H1 (cell line): ENCODE data around the gene UPK1B. TPM values are rescaled to one million over a fixed set of nuclear protein-coding genes. Genes with fewer than 3 reads are reported as not detected.

Experiments used
- CTCF ChIA-PET: fragments of 300-600 bp; sonication (Branson Sonifier 250); formaldehyde crosslinking; loops from one replicate; lab custom pipeline; 2021; ENCODE audit not compliant: partially characterized antibody; lab: Charles Lee
- POLR2A ChIA-PET: fragments of 300-600 bp; sonication (Branson Sonifier 250); formaldehyde crosslinking; loops from one replicate; lab custom pipeline; 2021; ENCODE audit warnings: inconsistent platforms; ENCODE audit not compliant: partially characterized antibody; lab: Charles Lee
- DNase-seq, 2 experiments: peaks; one replicate each; pipeline versions ENCODE4 v3.0.0 to v3.0.0-alpha.2; 2010 to 2022; ENCODE audit warnings: low spot score in 2 of 2, low read depth in 1 of 2, mixed read lengths in 1 of 2
- FAIRE-seq: peaks from 2 replicates; lab custom pipeline; 2011; peaks lifted over from hg19 to GRCh38; lab: Jason Lieb, UNC
- H2AFZ ChIP-seq: 2 replicates; pipeline ENCODE4 v1.8.1; 2012; ENCODE audit warnings: low read length, inconsistent platforms
- H2AK5ac ChIP-seq: 2 replicates; pipeline ENCODE4 v1.6.1; 2013; ENCODE audit warnings: low read depth, low read length
- H2BK120ac ChIP-seq: replicated peaks from 2 replicates; pipeline ENCODE3; 2013; ENCODE audit warnings: low read depth, low read length, inconsistent platforms
- H2BK12ac ChIP-seq: 2 replicates; pipeline ENCODE4 v1.6.1; 2013; ENCODE audit warnings: low read depth, low read length
- H2BK15ac ChIP-seq: 2 replicates; pipeline ENCODE4 v1.6.1; 2013; ENCODE audit warnings: low read length
- H2BK20ac ChIP-seq: 2 replicates; pipeline ENCODE4 v1.6.1; 2013; ENCODE audit warnings: low read length
- H2BK5ac ChIP-seq: 2 replicates; pipeline ENCODE4 v1.6.1; 2013; ENCODE audit warnings: low read depth, low read length
- H3K14ac ChIP-seq: 2 replicates; pipeline ENCODE4 v1.6.1; 2013; ENCODE audit warnings: inconsistent platforms; ENCODE audit not compliant: insufficient read length
- H3K18ac ChIP-seq: 2 replicates; pipeline ENCODE4 v1.6.1; 2013; ENCODE audit warnings: low read length; ENCODE audit errors: extremely low read depth
- H3K23ac ChIP-seq: 2 replicates; pipeline ENCODE4 v1.6.1; 2013; ENCODE audit warnings: inconsistent platforms; ENCODE audit not compliant: insufficient read length
- H3K23me2 ChIP-seq: 2 replicates; pipeline ENCODE4 v1.6.1; 2013; ENCODE audit warnings: low read depth, low read length
- H3K27ac ChIP-seq: 2 replicates; pipeline ENCODE4 v1.6.1; 2011; ENCODE audit warnings: low read depth, low read length, inconsistent platforms
- H3K27me3 ChIP-seq, 4 experiments: replicated peaks in 1 of 4; 1 replicate in 1 of 4; 2 replicates in 3 of 4; pipeline versions ENCODE4 v1.6.1 to v1.8.1; 2011 to 2013; ENCODE audit warnings: low read length in 3 of 4, mild to moderate bottlenecking in 3 of 4, inconsistent platforms in 2 of 4, mixed read lengths in 2 of 4, moderate library complexity in 1 of 4; ENCODE audit not compliant: control insufficient read depth in 3 of 4, insufficient read depth in 3 of 4; ENCODE audit errors: extremely low read depth in 1 of 4
- H3K36me3 ChIP-seq, 4 experiments: 2 replicates each; pipeline versions ENCODE4 v1.6.1 to v1.8.1; 2011 to 2013; ENCODE audit warnings: mild to moderate bottlenecking in 4 of 4, low read length in 3 of 4, moderate library complexity in 2 of 4, control low read depth in 1 of 4, inconsistent platforms in 1 of 4; ENCODE audit not compliant: insufficient read depth in 4 of 4, control insufficient read depth in 2 of 4
- H3K4ac ChIP-seq: replicated peaks from 2 replicates; pipeline ENCODE3; 2013; ENCODE audit warnings: low read length, low read depth, mixed read lengths, inconsistent platforms; ENCODE audit not compliant: insufficient read length
- H3K4me1 ChIP-seq, 4 experiments: replicated peaks in 1 of 4; 1 replicate in 1 of 4; 2 replicates in 3 of 4; pipeline versions ENCODE4 v1.6.1 to v1.8.1; 2011 to 2013; ENCODE audit warnings: low read length in 3 of 4, inconsistent platforms in 2 of 4, mixed read lengths in 1 of 4; ENCODE audit not compliant: insufficient read depth in 4 of 4, control insufficient read depth in 3 of 4
- H3K4me2 ChIP-seq, 2 experiments: 2 replicates each; pipeline versions ENCODE4 v1.6.1 to v1.8.1; 2011 to 2013; ENCODE audit warnings: low read depth in 2 of 2, low read length in 2 of 2, control low read depth in 1 of 2, inconsistent platforms in 1 of 2, mild to moderate bottlenecking in 1 of 2; ENCODE audit not compliant: insufficient read depth in 1 of 2
- H3K4me3 ChIP-seq, 4 experiments: fragments of 200-600, 300-600 bp in 1 of 4; sonication (generic), shearing (Covaris generic), sonication (Bioruptor Twin) in 1 of 4; 2 replicates each; pipeline versions ENCODE4 v1.5.1 to v1.8.1; 2011 to 2016; ENCODE audit warnings: low read length in 4 of 4, low read depth in 3 of 4, control low read depth in 2 of 4, inconsistent platforms in 2 of 4, mild to moderate bottlenecking in 2 of 4, mixed read lengths in 1 of 4, moderate library complexity in 1 of 4; ENCODE audit not compliant: insufficient read depth in 2 of 4; ENCODE audit errors: extremely low read depth in 1 of 4
- H3K56ac ChIP-seq: replicated peaks from 2 replicates; pipeline ENCODE3; 2013; ENCODE audit warnings: low read depth, mild to moderate bottlenecking, mixed read lengths, low read length, inconsistent platforms; ENCODE audit not compliant: insufficient read length
- H3K79me1 ChIP-seq: 2 replicates; pipeline ENCODE4 v1.6.1; 2013; ENCODE audit warnings: low read depth, low read length, control low read depth
- H3K79me2 ChIP-seq, 2 experiments: 2 replicates each; pipeline versions ENCODE4 v1.6.1 to v1.8.1; 2012 to 2013; ENCODE audit warnings: low read length in 2 of 2, mild to moderate bottlenecking in 2 of 2, inconsistent platforms in 1 of 2; ENCODE audit not compliant: insufficient read depth in 2 of 2, control insufficient read depth in 1 of 2
- H3K9ac ChIP-seq, 4 experiments: replicated peaks in 1 of 4; 1 replicate in 1 of 4; 2 replicates in 3 of 4; pipeline versions ENCODE4 v1.6.1 to v1.8.1; 2011 to 2013; ENCODE audit warnings: low read depth in 3 of 4, low read length in 3 of 4, control low read depth in 2 of 4, mild to moderate bottlenecking in 2 of 4, moderate library complexity in 2 of 4, inconsistent platforms in 1 of 4; ENCODE audit errors: extremely low read depth in 1 of 4
- H3K9me3 ChIP-seq, 2 experiments: 2 replicates each; pipeline versions ENCODE4 v1.6.1 to v1.8.1; 2012 to 2013; ENCODE audit warnings: mild to moderate bottlenecking in 2 of 2, moderate library complexity in 2 of 2, control low read depth in 1 of 2, inconsistent platforms in 1 of 2, low read depth in 1 of 2, low read length in 1 of 2, mixed read lengths in 1 of 2; ENCODE audit not compliant: insufficient read depth in 2 of 2
- H4K20me1 ChIP-seq, 2 experiments: replicated peaks in 1 of 2; 2 replicates each; pipeline versions ENCODE3 to v1.8.1; 2011 to 2013; ENCODE audit warnings: inconsistent platforms in 2 of 2, low read length in 2 of 2, mild to moderate bottlenecking in 1 of 2; ENCODE audit not compliant: insufficient read depth in 2 of 2, control insufficient read depth in 1 of 2
- H4K5ac ChIP-seq: 2 replicates; pipeline ENCODE4 v1.6.1; 2013; ENCODE audit warnings: low read length, low read depth, mixed read lengths, inconsistent platforms; ENCODE audit not compliant: insufficient read length
- H4K8ac ChIP-seq: 2 replicates; pipeline ENCODE4 v1.8.0; 2013; ENCODE audit warnings: mild to moderate bottlenecking, moderate library complexity, low read length, inconsistent platforms; ENCODE audit not compliant: insufficient read depth; ENCODE audit errors: extremely low read depth
- H4K91ac ChIP-seq: replicated peaks from 2 replicates; pipeline ENCODE3; 2013; ENCODE audit warnings: low read length, mixed read lengths, inconsistent platforms; ENCODE audit not compliant: insufficient read length
- CBX5 ChIP-seq: fragments of 300-800, 300-1000 bp; sonication (generic); IDR thresholded peaks from 2 replicates; pipeline ENCODE4 v1.7.1; 2016; ENCODE audit warnings: antibody characterized with exemption, low read length, low read depth
- GABPA ChIP-seq: IDR thresholded peaks from 2 replicates; pipeline ENCODE4 v1.6.1; 2011; ENCODE audit warnings: mild to moderate bottlenecking, low read length, moderate library complexity, borderline replicate concordance; ENCODE audit not compliant: insufficient read depth
- KDM5A ChIP-seq: fragments of 200-600 bp; IDR thresholded peaks from 2 replicates; pipeline ENCODE4 v1.7.1; 2012; ENCODE audit warnings: mild to moderate bottlenecking, low read length, inconsistent platforms, mixed read lengths
- TAF1 ChIP-seq: IDR thresholded peaks from 2 replicates; pipeline ENCODE4 v1.6.1; 2011; ENCODE audit warnings: mild to moderate bottlenecking, low read depth, low read length
- TAF7 ChIP-seq: optimal IDR thresholded peaks from 2 replicates; pipeline ENCODE3; 2011; ENCODE audit warnings: low read depth, mild to moderate bottlenecking, inconsistent platforms, low read length, moderate library complexity, borderline replicate concordance
- TBP ChIP-seq: IDR thresholded peaks from 2 replicates; pipeline ENCODE4 v1.6.1; 2011; ENCODE audit warnings: low read depth, low read length, improper control_type of control experiment
- TCF12 ChIP-seq: IDR thresholded peaks from 2 replicates; pipeline ENCODE4 v1.6.1; 2011; ENCODE audit warnings: low read depth, mild to moderate bottlenecking, low read length
- WGBS, 2 experiments: shearing (Covaris generic) in 1 of 2; methylation state at CpG; one replicate each; pipeline versions ENCODE4 v1.1.6 to v1.1.7; 2013 to 2015; ENCODE audit warnings: low lambda C conversion rate in 2 of 2, mixed read lengths in 2 of 2, inconsistent platforms in 1 of 2, low coverage in 1 of 2, missing lambda C conversion rate in 1 of 2; ENCODE audit not compliant: insufficient replicate concordance in 2 of 2, insufficient coverage in 1 of 2, insufficient read length in 1 of 2; ENCODE audit errors: extremely low coverage in 1 of 2, missing lambda C conversion rate in 1 of 2; 5-methylcytosine and 5-hydroxymethylcytosine counted together
- polyA plus RNA-seq, 7 experiments: library from polyadenylated mRNA; depleted of rRNA in 3 of 7; stranded (reverse) in 5 of 7; unstranded in 2 of 7; fragments of >200 nt in 5 of 7; fragments of 200-250 nt in 2 of 7; gene quantifications; 1 replicate in 5 of 7; 2 replicates in 1 of 7; 4 replicates in 1 of 7; pipeline versions ENCODE4 v1.2.1 to v1.2.3, GENCODE V29; 2011 to 2013; ENCODE audit warnings: missing spikeins in 2 of 7, mixed read lengths in 2 of 7
- total RNA-seq: library from RNA; stranded (reverse); fragmentation: NEBNext Ultra II Directional; extraction: Animal tissue kit (Norgen Biotek cat#: 25700); gene quantifications from 2 replicates; pipeline ENCODE4 v1.2.1, GENCODE V29; 2021
- TF ChIP-seq, protein P1 (sequence below): IDR thresholded peaks from 2 replicates; pipeline ENCODE4 v1.6.1; 2012; ENCODE audit warnings: inconsistent platforms

UPK1B gene
- total and polyA plus RNA-seq, 2 of the 8 experiments (the other 6 are each of a cell fraction or from before 2014, with no cell fraction given), result 0.67 to 0.68 TPM

GRCh38 chr3:119157971-119158370, 15.4 kb upstream of the UPK1B start:
- no peak overlapping the region for H4K5ac ChIP-seq
- H3K4me2 ChIP-seq, result no peak overlapping the region
- CTCF ChIA-PET, result interaction anchor here (1.0 kb wide), 1 partner anchor 293 kb away, joined by 3 read pairs; no protein-coding TSS in a partner anchor
- H3K23me2 ChIP-seq, result no peaks in the 10 kb centered on the region
- no peak overlapping the region for H2BK12ac ChIP-seq
- no peak overlapping the region for H2BK15ac ChIP-seq
- no peak overlapping the region for H3K14ac ChIP-seq
- H3K4me1 ChIP-seq, result no peaks in the 10 kb centered on the region
- H3K79me2 ChIP-seq, result no peaks in the 10 kb centered on the region
- H2AFZ ChIP-seq, result no peak overlapping the region
- POLR2A ChIA-PET, result no interaction called here
- no peaks in the 10 kb centered on the region for H4K20me1 ChIP-seq
- H3K4ac ChIP-seq, result no peak overlapping the region
- FAIRE-seq (no peak), DNase-seq (no peak)
- H3K27me3 ChIP-seq, result no peaks in the 10 kb centered on the region
- no peak overlapping the region for H2AK5ac ChIP-seq
- H3K9me3 ChIP-seq, result 0 out of 4 replicates have a peak, but pooled peaks cover 0 to 3% of the 10 kb centered on the region in 2 experiments
- H4K91ac ChIP-seq, result no peak overlapping the region
- no peak overlapping the region for H3K23ac ChIP-seq
- no peak overlapping the region for H3K56ac ChIP-seq
- H3K4me3 ChIP-seq, result no peak overlapping the region
- H3K36me3 ChIP-seq, result no peaks in the 10 kb centered on the region
- H2BK120ac ChIP-seq, result no peak overlapping the region
- no peak overlapping the region for H3K27ac ChIP-seq
- H3K9ac ChIP-seq, result no peak overlapping the region
- no peak overlapping the region for H2BK5ac ChIP-seq
- H4K8ac ChIP-seq, result no peak overlapping the region
- H3K18ac ChIP-seq, result no peak overlapping the region
- 88% methylated on average over 2 of the region's 2 CpGs; no CpG with 5 or more reads in 1 of the 2 experiments for WGBS, 2 experiments
- no peak overlapping the region for H2BK20ac ChIP-seq
- H3K79me1 ChIP-seq, result no peaks in the 10 kb centered on the region
- TF ChIP-seq CBX5 (no peak), GABPA (no peak), TAF7 (no peak), TBP (no peak), TCF12 (no peak), TAF1 (no peak), KDM5A (no peak)
- TF ChIP-seq, protein P1, sequence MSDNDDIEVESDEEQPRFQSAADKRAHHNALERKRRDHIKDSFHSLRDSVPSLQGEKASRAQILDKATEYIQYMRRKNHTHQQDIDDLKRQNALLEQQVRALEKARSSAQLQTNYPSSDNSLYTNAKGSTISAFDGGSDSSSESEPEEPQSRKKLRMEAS, result no peak
